Measurements from ENCODE around the gene VIPAS39. TPM values are rescaled to one million over a fixed set of nuclear protein-coding genes. Genes with fewer than 3 reads are reported as not detected.
A peak's percentile ranks its signal among the peaks of the same experiment; 100 is the strongest.
"Not testable (repeated sequence)": the region's sequence is repeated elsewhere in the genome, so short reads cannot be mapped to it uniquely, and the experiment has no call there.

The VIPAS39 gene
- total RNA-seq, 1 donor from 2014 or later, result 18.7 TPM

GRCh38 chr14:77416836-77417235, 40.6 kb downstream of the VIPAS39 start:
- no peak overlapping the region for H3K4me3 Mint-ChIP-seq
- H3K9me3 Mint-ChIP-seq, result peaks cover 11% of the 10 kb centered on the region
- H3K36me3 Mint-ChIP-seq (ENCODE audit: low read depth), result peaks cover 13% of the 10 kb centered on the region
- H3K27ac Mint-ChIP-seq, result no peak overlapping the region
- no peaks in the 10 kb centered on the region for H3K4me1 Mint-ChIP-seq (ENCODE audit: low read depth)
- DNase-seq (ENCODE audit: low spot score), result no peak
- H3K27me3 Mint-ChIP-seq (ENCODE audit: insufficient read depth), result no peaks in the 10 kb centered on the region
- intact Hi-C loops (cut with micrococcal nuclease), result no loop called here

DNA sequence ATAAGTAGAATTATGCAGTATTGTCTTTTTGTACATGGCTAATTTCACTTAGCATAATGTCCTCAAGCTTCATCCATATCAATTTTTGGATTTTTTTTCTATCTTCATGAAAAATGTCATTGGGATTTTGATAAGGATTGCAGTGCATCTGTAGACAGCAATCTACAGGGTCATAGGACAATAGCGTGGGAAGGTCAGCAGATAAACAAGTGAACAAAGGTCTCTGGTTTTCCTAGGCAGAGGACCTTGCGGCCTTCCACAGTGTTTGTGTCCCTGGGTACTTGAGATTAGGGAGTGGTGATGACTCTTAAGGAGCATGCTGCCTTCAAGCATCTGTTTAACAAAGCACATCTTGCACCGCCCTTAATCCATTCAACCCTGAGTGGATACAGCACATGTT, 41.3 kb downstream of the VIPAS39 start:
- DNase-seq (ENCODE audit: low spot score); H3K4me1 Mint-ChIP-seq (ENCODE audit: low read depth); H3K27me3 Mint-ChIP-seq (ENCODE audit: insufficient read depth); H3K36me3 Mint-ChIP-seq (ENCODE audit: low read depth); H3K27ac Mint-ChIP-seq; intact Hi-C loops (cut with micrococcal nuclease); H3K4me3 Mint-ChIP-seq: not testable (repeated sequence)
- peaks cover 11% of the 10 kb centered on the region for H3K9me3 Mint-ChIP-seq

DNA sequence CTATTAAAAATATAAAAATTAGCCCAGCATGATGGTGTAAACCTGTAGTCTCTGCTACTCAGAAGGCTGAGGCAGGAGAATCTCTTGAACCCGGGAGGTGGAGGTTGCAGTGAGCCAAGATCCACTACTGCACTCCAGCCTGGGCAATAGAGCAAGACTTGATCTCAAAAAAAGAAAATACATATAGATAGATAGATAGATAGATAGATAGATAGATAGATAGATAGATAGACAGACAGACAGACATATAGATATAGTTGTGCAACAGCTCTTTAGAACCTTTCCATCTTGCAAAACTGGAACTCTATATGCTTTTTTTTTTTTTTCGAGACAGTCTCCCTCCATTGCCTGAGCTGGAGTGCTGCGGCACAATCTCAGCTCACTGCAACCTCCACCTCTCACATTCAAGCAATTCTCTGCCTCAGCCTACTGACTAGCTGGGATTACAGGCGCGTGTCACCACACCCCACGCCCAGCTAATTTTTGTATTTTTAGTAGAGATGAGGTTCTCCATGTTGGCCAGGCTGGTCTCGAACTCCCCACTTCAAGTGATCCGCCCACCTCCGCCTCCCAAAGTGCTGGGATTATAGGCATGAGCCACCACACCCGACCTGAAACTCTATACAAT, 41.9 kb downstream of the VIPAS39 start:
- H3K27me3 Mint-ChIP-seq (ENCODE audit: insufficient read depth); H3K4me1 Mint-ChIP-seq (ENCODE audit: low read depth); H3K4me3 Mint-ChIP-seq; intact Hi-C loops (cut with micrococcal nuclease); H3K27ac Mint-ChIP-seq; DNase-seq (ENCODE audit: low spot score); H3K36me3 Mint-ChIP-seq (ENCODE audit: low read depth): not testable (repeated sequence)
- H3K9me3 Mint-ChIP-seq, result peaks cover 11% of the 10 kb centered on the region

DNA sequence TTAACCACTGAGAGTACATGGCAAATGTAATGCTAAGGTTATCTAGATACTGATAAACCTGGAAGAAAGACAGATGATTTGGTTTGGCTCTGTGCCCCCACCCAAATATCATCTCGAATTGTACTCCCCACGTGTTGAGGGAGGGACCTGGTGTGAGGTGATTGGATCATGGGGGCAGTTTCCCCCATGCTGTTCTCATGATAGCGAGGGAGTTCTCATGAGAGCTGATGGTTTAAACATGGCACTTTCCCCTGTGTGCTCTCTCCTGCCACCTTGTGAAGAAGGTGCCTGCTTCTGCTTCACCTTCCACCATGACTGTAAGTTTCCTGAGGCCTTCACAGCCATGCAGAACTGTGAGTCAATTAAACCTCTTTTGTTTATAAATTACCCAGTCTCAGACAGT, 48.3 kb downstream of the VIPAS39 start:
- Mint-ChIP-seq H3K27me3 (ENCODE audit: insufficient read depth) (no peaks in the 10 kb centered on the region), H3K4me1 (ENCODE audit: low read depth) (peaks cover 18% of the 10 kb centered on the region), H3K4me3 (no peak overlapping the region), H3K9me3 (no peaks in the 10 kb centered on the region), H3K27ac (no peak overlapping the region), H3K36me3 (ENCODE audit: low read depth) (no peaks in the 10 kb centered on the region)
- no peak for DNase-seq (ENCODE audit: low spot score)
- intact Hi-C loops (cut with micrococcal nuclease), result no loop called here

DNA sequence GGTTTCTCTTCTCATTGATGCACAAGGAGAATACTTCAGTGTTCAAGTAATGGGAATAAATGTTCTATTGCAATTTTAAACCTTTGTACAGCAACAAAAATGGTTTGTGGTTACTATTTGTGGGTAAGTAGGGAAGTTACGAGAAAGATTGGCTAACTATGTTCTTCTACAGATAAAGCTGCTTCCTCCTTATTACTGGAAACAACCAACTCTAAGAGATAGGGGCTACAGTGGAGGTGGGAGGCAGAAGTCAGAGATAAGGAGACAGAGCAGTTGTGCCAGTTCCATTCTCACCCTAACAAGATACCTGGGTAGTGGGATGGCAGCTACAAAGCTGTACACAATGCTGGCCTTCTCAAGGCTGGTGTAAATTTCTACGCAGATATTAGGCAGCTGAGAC, 50.2 kb downstream of the VIPAS39 start:
- Mint-ChIP-seq H3K27ac (peak overlapping the region; percentile 20), H3K36me3 (ENCODE audit: low read depth) (no peaks in the 10 kb centered on the region), H3K9me3 (no peaks in the 10 kb centered on the region), H3K4me3 (no peak overlapping the region), H3K4me1 (ENCODE audit: low read depth) (peaks cover 18% of the 10 kb centered on the region), H3K27me3 (ENCODE audit: insufficient read depth) (no peaks in the 10 kb centered on the region)
- DNase-seq (ENCODE audit: low spot score), result no peak
- intact Hi-C loops (cut with micrococcal nuclease), result no loop called here

GRCh38 chr14:77406718-77407117, 50.7 kb downstream of the VIPAS39 start:
- Mint-ChIP-seq H3K9me3 (no peaks in the 10 kb centered on the region), H3K36me3 (ENCODE audit: low read depth) (no peaks in the 10 kb centered on the region), H3K27me3 (ENCODE audit: insufficient read depth) (no peaks in the 10 kb centered on the region), H3K4me1 (ENCODE audit: low read depth) (peaks cover 18% of the 10 kb centered on the region), H3K4me3 (no peak overlapping the region), H3K27ac (peak overlapping the region; percentile 20)
- intact Hi-C loops (cut with micrococcal nuclease), result no loop called here
- no peak for DNase-seq (ENCODE audit: low spot score)

DNA sequence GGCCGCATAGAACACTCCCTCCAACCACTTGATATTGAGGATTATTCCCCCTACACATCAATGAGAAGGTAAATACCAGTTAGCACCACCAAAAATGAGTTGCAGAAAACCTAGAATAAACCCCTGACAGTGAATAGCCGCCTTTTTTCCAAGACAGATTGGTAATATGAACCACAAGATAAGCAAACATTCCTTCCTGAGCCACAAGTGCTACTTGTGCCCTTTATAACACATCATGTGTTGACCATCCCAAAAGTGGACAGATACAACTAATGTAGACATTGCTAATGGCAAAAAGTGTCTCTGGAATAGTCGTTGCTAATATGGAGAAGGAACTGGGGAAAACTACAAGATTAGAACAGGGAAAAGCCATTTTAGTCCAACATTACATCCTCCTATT, 51.3 kb downstream of the VIPAS39 start:
- Mint-ChIP-seq H3K27me3 (ENCODE audit: insufficient read depth) (no peaks in the 10 kb centered on the region), H3K4me1 (ENCODE audit: low read depth) (peaks cover 18% of the 10 kb centered on the region), H3K9me3 (no peaks in the 10 kb centered on the region), H3K4me3 (no peak overlapping the region), H3K27ac (no peak overlapping the region), H3K36me3 (ENCODE audit: low read depth) (no peaks in the 10 kb centered on the region)
- intact Hi-C loops (cut with micrococcal nuclease), result no loop called here
- no peak for DNase-seq (ENCODE audit: low spot score)

GRCh38 chr14:77403768-77404167, 53.6 kb downstream of the VIPAS39 start:
- Mint-ChIP-seq H3K4me3 (no peak overlapping the region), H3K9me3 (no peaks in the 10 kb centered on the region), H3K4me1 (ENCODE audit: low read depth) (peaks cover 18% of the 10 kb centered on the region), H3K27me3 (ENCODE audit: insufficient read depth) (no peaks in the 10 kb centered on the region), H3K36me3 (ENCODE audit: low read depth) (no peaks in the 10 kb centered on the region), H3K27ac (no peak overlapping the region)
- DNase-seq (ENCODE audit: low spot score), result no peak
- intact Hi-C loops (cut with micrococcal nuclease), result no loop called here

DNA sequence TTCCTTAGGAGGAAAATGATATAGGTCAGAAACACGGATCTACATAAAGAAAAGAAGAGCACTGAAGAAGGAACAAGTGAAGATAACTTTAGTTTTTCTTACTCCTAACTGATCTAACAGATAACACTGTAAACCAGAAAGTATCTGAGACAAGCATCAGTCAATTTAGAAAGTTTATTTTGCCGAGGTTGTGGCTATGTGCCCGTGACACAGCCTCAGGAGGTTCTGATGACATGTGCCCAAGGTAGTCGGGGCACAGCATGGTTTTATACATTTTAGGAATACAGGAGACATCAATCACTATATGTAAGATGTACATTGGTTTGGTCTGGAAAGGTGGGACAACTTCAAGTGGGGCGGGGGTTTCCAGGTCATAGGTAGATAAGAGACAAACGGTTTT, 57.2 kb downstream of the VIPAS39 start:
- H3K27me3 Mint-ChIP-seq (ENCODE audit: insufficient read depth), result no peaks in the 10 kb centered on the region
- no peaks in the 10 kb centered on the region for H3K36me3 Mint-ChIP-seq (ENCODE audit: low read depth)
- H3K4me3 Mint-ChIP-seq, result no peak overlapping the region
- intact Hi-C loops (cut with micrococcal nuclease), result no loop called here
- peaks cover 5% of the 10 kb centered on the region for H3K9me3 Mint-ChIP-seq
- H3K27ac Mint-ChIP-seq, result no peak overlapping the region
- DNase-seq (ENCODE audit: low spot score), result no peak
- H3K4me1 Mint-ChIP-seq (ENCODE audit: low read depth), result no peaks in the 10 kb centered on the region

DNA sequence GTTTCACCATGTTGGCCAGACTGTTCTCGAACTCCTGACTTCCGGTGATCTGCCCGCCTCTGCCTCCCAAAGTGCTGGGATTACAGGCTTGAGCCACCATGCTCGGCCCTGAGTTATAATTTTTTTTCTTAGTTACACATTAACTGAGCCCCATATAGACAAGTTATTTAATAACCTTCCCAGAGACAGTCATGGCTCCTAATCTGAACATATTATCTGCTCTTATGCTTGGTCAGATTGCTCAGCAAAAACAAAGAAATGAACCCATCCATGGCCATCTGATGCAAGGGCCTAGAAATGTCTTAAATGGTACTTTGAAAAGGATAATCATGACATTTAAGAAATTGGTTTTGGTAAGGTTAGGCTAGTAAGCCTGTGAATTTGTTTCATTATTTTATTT, 67.2 kb downstream of the VIPAS39 start:
- Mint-ChIP-seq H3K4me1 (ENCODE audit: low read depth) (no peaks in the 10 kb centered on the region), H3K4me3 (no peak overlapping the region), H3K36me3 (ENCODE audit: low read depth) (no peaks in the 10 kb centered on the region), H3K27me3 (ENCODE audit: insufficient read depth) (no peaks in the 10 kb centered on the region), H3K27ac (no peak overlapping the region), H3K9me3 (no peaks in the 10 kb centered on the region)
- no peak for DNase-seq (ENCODE audit: low spot score)
- intact Hi-C loops (cut with micrococcal nuclease), result no loop called here

DNA sequence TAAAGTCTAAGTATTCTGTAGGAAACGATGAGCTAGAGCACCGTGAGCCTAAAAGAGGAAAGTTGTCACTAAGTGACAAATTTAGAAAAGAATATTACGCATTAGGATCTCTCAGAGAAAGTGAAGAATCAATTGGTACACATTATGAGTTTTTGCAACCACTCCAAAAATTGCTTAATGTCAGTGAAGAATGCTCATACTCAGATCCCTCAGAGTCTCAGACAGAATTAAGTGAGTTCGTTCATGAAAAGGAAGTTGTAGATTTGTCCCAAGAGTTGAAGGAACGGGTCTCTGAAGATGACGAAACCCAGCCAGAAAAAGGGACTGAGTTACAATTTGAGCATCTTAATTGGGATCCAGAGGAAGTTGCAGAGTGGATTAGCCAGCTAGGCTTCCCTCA, 78.7 kb downstream of the VIPAS39 start:
- Mint-ChIP-seq H3K36me3 (ENCODE audit: low read depth) (peaks cover 9% of the 10 kb centered on the region), H3K27me3 (ENCODE audit: insufficient read depth) (peaks cover 10% of the 10 kb centered on the region), H3K9me3 (peaks cover 4% of the 10 kb centered on the region), H3K4me1 (ENCODE audit: low read depth) (peaks cover 24% of the 10 kb centered on the region), H3K27ac (no peak overlapping the region), H3K4me3 (no peak overlapping the region)
- intact Hi-C loops (cut with micrococcal nuclease), result loop anchor here (5.0 to 10.0 kb wide), 5 partner anchors 174 to 1226 kb away; partner anchors contain the start of genes ANGEL1 and GPATCH2L
- no peak for DNase-seq (ENCODE audit: low spot score)

DNA sequence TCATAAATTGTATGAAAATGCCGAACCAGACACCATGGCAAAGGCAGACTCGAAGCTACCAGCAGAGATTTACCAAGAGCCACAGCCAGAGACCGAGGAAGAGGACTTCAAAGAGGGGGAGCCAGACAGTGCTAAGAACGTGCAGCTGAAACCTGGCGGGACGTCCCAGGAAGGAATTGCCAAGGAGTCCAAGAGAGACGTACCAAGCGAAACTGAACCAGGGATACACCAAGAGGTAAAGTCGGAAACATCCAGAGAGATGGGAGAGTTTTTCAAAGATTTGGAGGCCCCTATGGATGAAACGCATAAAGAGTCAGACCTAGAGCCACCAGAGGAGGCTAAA, 79.9 kb downstream of the VIPAS39 start:
- Mint-ChIP-seq H3K4me3 (no peak overlapping the region), H3K27me3 (ENCODE audit: insufficient read depth) (peaks cover 10% of the 10 kb centered on the region), H3K9me3 (peaks cover 4% of the 10 kb centered on the region), H3K36me3 (ENCODE audit: low read depth) (peaks cover 12% of the 10 kb centered on the region), H3K4me1 (ENCODE audit: low read depth) (peaks cover 35% of the 10 kb centered on the region), H3K27ac (no peak overlapping the region)
- DNase-seq (ENCODE audit: low spot score), result no peak
- intact Hi-C loops (cut with micrococcal nuclease), result loop anchor here (1.0 to 10.0 kb wide), 11 partner anchors 56 to 1225 kb away; partner anchors contain the start of genes ALKBH1, ANGEL1, CIPC and GPATCH2L

GRCh38 chr14:77376771-77377501, 80.5 kb downstream of the VIPAS39 start, which contains the start of the genes SAMD15 and TMED8:
Gene SAMD15, plus strand, starts transcription at chr14:77377379. Its CDS starts 40 bp downstream, at chr14:77377419.
Gene TMED8, minus strand, starts transcription at chr14:77377094. Its CDS starts 41 bp downstream, at chr14:77377053.
- Mint-ChIP-seq H3K4me3 (peak within 1 kb of the TSS; percentile 92), H3K27me3 (ENCODE audit: insufficient read depth) (peaks cover 10% of the 10 kb centered on the region), H3K36me3 (ENCODE audit: low read depth) (peaks cover 12% of the 10 kb centered on the region), H3K4me1 (ENCODE audit: low read depth) (peaks cover 37% of the 10 kb centered on the region), H3K9me3 (peaks cover 4% of the 10 kb centered on the region), H3K27ac (peak within 1 kb of the TSS; percentile 89)
- intact Hi-C loops (cut with micrococcal nuclease), result loop anchor here (1.0 to 10.0 kb wide), 11 partner anchors 56 to 1225 kb away; partner anchors contain the start of genes ALKBH1, ANGEL1, CIPC and GPATCH2L
- peak; percentile 80 for DNase-seq (ENCODE audit: low spot score)

All from activated T-helper 1 cell treated with anti-CD3 and anti-CD28 coated beads, Interleukin-12 subunit alpha, Interleukin-12 subunit beta, Interleukin-2, Interleukin-4 antibody, amounts not matched to agents 30 ng/mL and 10 ng/mL and 1 ng/mL, durations not matched to agents 14 hours and 24 hours and 36 hours (primary cell).